Prostate gland (tissue), 2 donors: ENCODE measurements around the gene CMTM4.

Experiments
- POLR2A ChIP-seq: fragments of 450-650 bp; IDR thresholded peaks from one replicate; pipeline ENCODE4 v1.6.1; 2016; ENCODE audit warnings: antibody characterized with exemption, mild to moderate bottlenecking
- POLR2AphosphoS5 ChIP-seq: sonication (generic); formaldehyde crosslinking; IDR thresholded peaks from one replicate; pipeline ENCODE4 v1.6.1; 2017; ENCODE audit warnings: antibody characterized with exemption
- TF ChIP-seq, protein P1 (sequence below), 4 experiments: fragments of 200-600 bp in 2 of 4; fragments of 450-650 bp in 2 of 4; sonication (generic) in 2 of 4; IDR thresholded peaks; 1 replicate in 3 of 4; 2 replicates in 1 of 4; pipeline ENCODE4 v1.5.1; 2016 to 2019; ENCODE audit warnings: antibody characterized with exemption in 4 of 4, mild to moderate bottlenecking in 2 of 4, moderate library complexity in 2 of 4

GRCh38 chr16:66728804-66729203 lies 32.3 kb upstream of the CMTM4 start:
- TF ChIP-seq, protein P1, sequence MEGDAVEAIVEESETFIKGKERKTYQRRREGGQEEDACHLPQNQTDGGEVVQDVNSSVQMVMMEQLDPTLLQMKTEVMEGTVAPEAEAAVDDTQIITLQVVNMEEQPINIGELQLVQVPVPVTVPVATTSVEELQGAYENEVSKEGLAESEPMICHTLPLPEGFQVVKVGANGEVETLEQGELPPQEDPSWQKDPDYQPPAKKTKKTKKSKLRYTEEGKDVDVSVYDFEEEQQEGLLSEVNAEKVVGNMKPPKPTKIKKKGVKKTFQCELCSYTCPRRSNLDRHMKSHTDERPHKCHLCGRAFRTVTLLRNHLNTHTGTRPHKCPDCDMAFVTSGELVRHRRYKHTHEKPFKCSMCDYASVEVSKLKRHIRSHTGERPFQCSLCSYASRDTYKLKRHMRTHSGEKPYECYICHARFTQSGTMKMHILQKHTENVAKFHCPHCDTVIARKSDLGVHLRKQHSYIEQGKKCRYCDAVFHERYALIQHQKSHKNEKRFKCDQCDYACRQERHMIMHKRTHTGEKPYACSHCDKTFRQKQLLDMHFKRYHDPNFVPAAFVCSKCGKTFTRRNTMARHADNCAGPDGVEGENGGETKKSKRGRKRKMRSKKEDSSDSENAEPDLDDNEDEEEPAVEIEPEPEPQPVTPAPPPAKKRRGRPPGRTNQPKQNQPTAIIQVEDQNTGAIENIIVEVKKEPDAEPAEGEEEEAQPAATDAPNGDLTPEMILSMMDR (IDR thresholded peaks at IDR 0.05) = no peak
- TF ChIP-seq POLR2A = no peak
- TF ChIP-seq POLR2AphosphoS5 = no peak
